ENCODE measurements around the gene CWH43. TPM values are rescaled to one million over a fixed set of nuclear protein-coding genes. Genes with fewer than 3 reads are reported as not detected.
A peak's percentile ranks its signal among the peaks of the same experiment; 100 is the strongest.

The CWH43 gene
- total and polyA plus RNA-seq, 2 donors (not counting 3 experiments of a cell fraction or from before 2014, with no cell fraction given), result not detected

GRCh38 chr4:49018718-49019295 lies 32.7 kb downstream of the CWH43 start:
- Histone ChIP-seq H3K9me3 (replicated peaks; ENCODE audit: control insufficient read depth, insufficient read depth, low read length) (no peaks in the 10 kb centered on the region), H3K4me3 (replicated peaks in 1 of 3; ENCODE audit: insufficient read depth in 1 of 3, low read depth in 1 of 3, low read length in 3 of 3) (no peak overlapping the region), H3K4me2 (ENCODE audit: insufficient read depth, low read length) (no peak overlapping the region), H3K36me3 (ENCODE audit: control insufficient read depth in 2 of 2, extremely low read depth in 1 of 2, insufficient read depth in 2 of 2, low read length in 2 of 2) (no peaks in the 10 kb centered on the region), H3K79me2 (ENCODE audit: control insufficient read depth, insufficient read depth, low read length) (no peaks in the 10 kb centered on the region), H3K27ac (ENCODE audit: insufficient read depth, low read depth, low read length) (no peak overlapping the region), H3K4me1 (ENCODE audit: control insufficient read depth, extremely low read depth, insufficient read depth, low read length) (no peaks in the 10 kb centered on the region), H3K9me1 (replicated peaks; ENCODE audit: control insufficient read depth, extremely low read depth, insufficient read depth, low read length) (no peaks in the 10 kb centered on the region), H3K27me3 (ENCODE audit: control insufficient read depth in 2 of 2, insufficient read depth in 2 of 2, low read length in 2 of 2) (no peaks in the 10 kb centered on the region), H4K20me1 (replicated peaks; ENCODE audit: control insufficient read depth, extremely low read depth, insufficient read depth, low read length) (no peaks in the 10 kb centered on the region), H2AFZ (ENCODE audit: low read depth, low read length) (no peak overlapping the region), H3K9ac (replicated peaks; ENCODE audit: extremely low read depth, insufficient read depth, low read length) (no peak overlapping the region)
- intact Hi-C loops (cut with micrococcal nuclease) (no loop called here), dilution Hi-C loops (cut with MboI; ENCODE audit: extremely low pct_ligation_motif_present, low sequenced_read_pairs) (no loop called here)
- DNase-seq (ENCODE audit: low read depth, low spot score) (no peak), FAIRE-seq (no peak)
- ChIA-PET POLR2A (no interaction called here), CTCF (no interaction called here)
- BruUV-seq (replicated peaks), result no TSS peak
- no peak for TF ChIP-seq POLR2A (IDR thresholded peaks at IDR 0.05; ENCODE audit: low read depth, low read length)
- TF ChIP-seq CTCF (IDR thresholded peaks at IDR 0.05; ENCODE audit: extremely low read depth in 1 of 2, insufficient read depth in 1 of 2, low read depth in 1 of 2, low read length in 2 of 2), result no peak
- no peak for TF ChIP-seq POLR2AphosphoS5 (IDR thresholded peaks at IDR 0.05; ENCODE audit: insufficient read depth, low read depth, low read length)
- TF ChIP-seq GATA2 (IDR thresholded peaks at IDR 0.05; ENCODE audit: insufficient read depth, insufficient read length, low read depth, low read length), result no peak

- H3K9me1 ChIP-seq (replicated peaks; ENCODE audit: control insufficient read depth, extremely low read depth, insufficient read depth, low read length), result no peaks in the 10 kb centered on the region
- H3K27me3 ChIP-seq (ENCODE audit: control insufficient read depth in 2 of 2, insufficient read depth in 2 of 2, low read length in 2 of 2), result no peaks in the 10 kb centered on the region
- peak; percentile 19 for DNase-seq (ENCODE audit: low read depth, low spot score)
- no peaks in the 10 kb centered on the region for H3K36me3 ChIP-seq (ENCODE audit: control insufficient read depth in 2 of 2, extremely low read depth in 1 of 2, insufficient read depth in 2 of 2, low read length in 2 of 2)
- peak; percentile 70 for FAIRE-seq
- no peak overlapping the region for H3K4me2 ChIP-seq (ENCODE audit: insufficient read depth, low read length)
- no peak overlapping the region for H3K9ac ChIP-seq (replicated peaks; ENCODE audit: extremely low read depth, insufficient read depth, low read length)
- ChIA-PET CTCF (interaction anchor here (1.8 kb wide), 1 partner anchor 12 kb away, joined by 4 read pairs; no protein-coding TSS in a partner anchor), POLR2A (no interaction called here)
- no peaks in the 10 kb centered on the region for H3K4me1 ChIP-seq (ENCODE audit: control insufficient read depth, extremely low read depth, insufficient read depth, low read length)
- peak; percentile 19 to 35 for TF ChIP-seq CTCF (IDR thresholded peaks at IDR 0.05; ENCODE audit: extremely low read depth in 1 of 2, insufficient read depth in 1 of 2, low read depth in 1 of 2, low read length in 2 of 2)
- no peak for TF ChIP-seq FOS (IDR thresholded peaks at IDR 0.05; ENCODE audit: borderline replicate concordance, insufficient read depth, low read length)
- no peaks in the 10 kb centered on the region for H4K20me1 ChIP-seq (replicated peaks; ENCODE audit: control insufficient read depth, extremely low read depth, insufficient read depth, low read length)
- no peaks in the 10 kb centered on the region for H3K79me2 ChIP-seq (ENCODE audit: control insufficient read depth, insufficient read depth, low read length)
- H3K9me3 ChIP-seq (replicated peaks; ENCODE audit: control insufficient read depth, insufficient read depth, low read length), result no peaks in the 10 kb centered on the region
- no TSS peak for BruUV-seq (replicated peaks)
- H3K27ac ChIP-seq (ENCODE audit: insufficient read depth, low read depth, low read length), result no peak overlapping the region
- dilution Hi-C loops (cut with MboI; ENCODE audit: extremely low pct_ligation_motif_present, low sequenced_read_pairs) (no loop called here), intact Hi-C loops (cut with micrococcal nuclease) (no loop called here)
- no peak overlapping the region for H3K4me3 ChIP-seq (replicated peaks in 1 of 3; ENCODE audit: insufficient read depth in 1 of 3, low read depth in 1 of 3, low read length in 3 of 3)
- H2AFZ ChIP-seq (ENCODE audit: low read depth, low read length), result no peak overlapping the region
Observed at GRCh38 chr4:49032440-49033161, 46.5 kb downstream of the CWH43 start.
